Measurements from ENCODE around the gene TARS1. TPM values are rescaled to one million over a fixed set of nuclear protein-coding genes. Genes with fewer than 3 reads are reported as not detected.

The TARS1 gene
- total RNA-seq, 6 experiments from 2014 or later, result 163 to 199 (median 179) TPM

DNA sequence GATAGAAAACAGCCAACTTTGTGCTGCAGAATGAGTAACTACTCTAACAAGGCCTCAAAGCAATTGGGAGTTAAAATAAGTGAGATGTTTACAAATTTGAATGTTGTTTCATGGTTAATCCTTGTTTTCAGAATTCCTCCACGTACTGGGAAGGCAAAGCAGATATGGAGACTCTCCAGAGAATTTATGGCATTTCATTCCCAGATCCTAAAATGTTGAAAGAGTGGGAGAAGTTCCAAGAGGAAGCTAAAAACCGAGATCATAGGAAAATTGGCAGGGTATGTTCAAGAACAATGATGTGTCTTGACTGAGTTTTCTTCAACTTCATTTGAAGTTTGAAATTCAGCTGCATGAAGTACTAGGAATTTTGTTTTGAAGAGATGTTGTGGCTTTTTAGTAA, 16.4 kb downstream of the TARS1 start:
- no peak for DNase-seq
- Mint-ChIP-seq H3K4me3 (no peak overlapping the region), H3K4me1 (ENCODE audit: low read depth) (peaks cover 13% of the 10 kb centered on the region), H3K27ac (no peak overlapping the region; the same call in 1 of the 2 replicates), H3K27me3 (ENCODE audit: insufficient read depth) (peaks cover 2% of the 10 kb centered on the region; the same call in 1 of the 2 replicates), H3K9me3 (no peaks in the 10 kb centered on the region), H3K36me3 (ENCODE audit: low read depth) (peaks cover 49% of the 10 kb centered on the region)
- TF ChIP-seq, protein P1, sequence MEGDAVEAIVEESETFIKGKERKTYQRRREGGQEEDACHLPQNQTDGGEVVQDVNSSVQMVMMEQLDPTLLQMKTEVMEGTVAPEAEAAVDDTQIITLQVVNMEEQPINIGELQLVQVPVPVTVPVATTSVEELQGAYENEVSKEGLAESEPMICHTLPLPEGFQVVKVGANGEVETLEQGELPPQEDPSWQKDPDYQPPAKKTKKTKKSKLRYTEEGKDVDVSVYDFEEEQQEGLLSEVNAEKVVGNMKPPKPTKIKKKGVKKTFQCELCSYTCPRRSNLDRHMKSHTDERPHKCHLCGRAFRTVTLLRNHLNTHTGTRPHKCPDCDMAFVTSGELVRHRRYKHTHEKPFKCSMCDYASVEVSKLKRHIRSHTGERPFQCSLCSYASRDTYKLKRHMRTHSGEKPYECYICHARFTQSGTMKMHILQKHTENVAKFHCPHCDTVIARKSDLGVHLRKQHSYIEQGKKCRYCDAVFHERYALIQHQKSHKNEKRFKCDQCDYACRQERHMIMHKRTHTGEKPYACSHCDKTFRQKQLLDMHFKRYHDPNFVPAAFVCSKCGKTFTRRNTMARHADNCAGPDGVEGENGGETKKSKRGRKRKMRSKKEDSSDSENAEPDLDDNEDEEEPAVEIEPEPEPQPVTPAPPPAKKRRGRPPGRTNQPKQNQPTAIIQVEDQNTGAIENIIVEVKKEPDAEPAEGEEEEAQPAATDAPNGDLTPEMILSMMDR (IDR thresholded peaks at IDR 0.05), result no peak

DNA sequence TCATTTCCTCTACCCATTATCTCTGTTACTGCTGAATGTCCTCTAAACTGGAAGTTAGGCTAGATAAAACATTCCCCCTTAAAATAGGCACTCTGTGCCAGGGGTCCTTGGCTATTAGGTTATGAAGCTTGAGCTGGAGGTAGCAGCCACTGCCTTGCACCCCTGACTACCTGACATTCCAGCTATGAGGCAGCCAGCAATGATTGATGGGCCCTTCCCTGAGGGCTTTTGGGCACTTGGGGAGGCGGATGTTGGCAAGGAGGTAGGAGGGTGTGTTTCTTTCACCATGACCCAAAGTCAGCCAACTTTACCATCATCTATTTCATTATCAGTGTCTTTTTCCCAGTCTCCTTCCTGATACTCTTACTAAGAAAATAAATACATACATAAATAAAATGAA, 17.1 kb downstream of the TARS1 start:
- Mint-ChIP-seq H3K9me3 (no peaks in the 10 kb centered on the region), H3K36me3 (ENCODE audit: low read depth) (peaks cover 50% of the 10 kb centered on the region)

DNA sequence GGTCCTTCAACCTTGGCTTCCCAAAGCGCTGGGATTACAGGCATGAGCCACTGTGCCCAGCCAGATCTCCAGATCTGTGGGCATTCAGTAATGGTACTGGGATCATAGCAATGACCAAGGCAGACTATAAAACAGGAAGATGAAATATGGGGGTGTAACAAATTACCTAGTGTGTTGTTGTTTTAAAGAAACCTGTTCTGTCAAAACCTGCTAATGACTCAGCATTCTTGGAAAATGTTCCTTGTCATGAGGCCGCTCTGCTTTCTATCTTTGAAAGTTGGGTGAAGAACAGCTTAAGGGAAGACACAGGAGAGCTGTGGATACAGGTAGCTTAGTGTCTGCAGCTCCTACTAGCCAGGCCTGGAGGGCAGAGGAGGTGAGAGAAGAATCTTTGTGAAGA, 19.4 kb downstream of the TARS1 start:
- DNase-seq, result no peak
- Mint-ChIP-seq H3K27me3 (ENCODE audit: insufficient read depth) (no peaks in the 10 kb centered on the region), H3K27ac (peak overlapping the region; percentile 16; the same call in 1 of the 2 replicates), H3K9me3 (no peaks in the 10 kb centered on the region), H3K36me3 (ENCODE audit: low read depth) (peaks cover 54% of the 10 kb centered on the region), H3K4me1 (ENCODE audit: low read depth) (peaks cover 9% of the 10 kb centered on the region), H3K4me3 (no peak overlapping the region)
- TF ChIP-seq, protein P1 (IDR thresholded peaks at IDR 0.05), result no peak

More for the DNA sequence above, 17.1 kb downstream of the TARS1 start:
- DNase-seq, result no peak
- H3K27me3 Mint-ChIP-seq (ENCODE audit: insufficient read depth), result no peaks in the 10 kb centered on the region
- H3K27ac Mint-ChIP-seq, result no peak overlapping the region; the same call in 1 of the 2 replicates
- peaks cover 9% of the 10 kb centered on the region for H3K4me1 Mint-ChIP-seq (ENCODE audit: low read depth)
- no peak overlapping the region for H3K4me3 Mint-ChIP-seq
- TF ChIP-seq, protein P1 (IDR thresholded peaks at IDR 0.05), result no peak

DNA sequence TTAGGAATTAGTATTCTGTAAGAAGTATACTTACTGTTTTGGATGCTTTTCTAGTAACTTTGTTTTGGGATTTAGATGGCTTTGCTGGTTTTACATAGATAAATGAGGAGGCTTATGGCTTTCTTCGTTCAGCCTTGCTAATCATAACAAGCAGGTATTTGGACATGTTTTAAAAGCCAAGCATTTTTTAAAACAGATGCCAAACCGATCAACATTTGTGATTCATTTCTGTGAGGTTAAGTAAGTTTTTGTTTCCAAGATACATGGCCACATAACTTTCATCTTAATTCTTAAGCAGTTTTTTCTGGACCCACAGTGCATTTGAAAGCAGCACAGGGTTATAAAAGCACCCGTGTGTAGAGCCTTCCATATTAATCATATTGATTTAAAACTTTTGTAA, 21.7 kb downstream of the TARS1 start:
- TF ChIP-seq, protein P1 (IDR thresholded peaks at IDR 0.05), result no peak
- H3K4me3 Mint-ChIP-seq, result no peak overlapping the region
- no peak overlapping the region for H3K27ac Mint-ChIP-seq
- peaks cover 40% of the 10 kb centered on the region for H3K36me3 Mint-ChIP-seq (ENCODE audit: low read depth)
- no peaks in the 10 kb centered on the region for H3K27me3 Mint-ChIP-seq (ENCODE audit: insufficient read depth)
- H3K4me1 Mint-ChIP-seq (ENCODE audit: low read depth), result peaks cover 3% of the 10 kb centered on the region
- no peaks in the 10 kb centered on the region for H3K9me3 Mint-ChIP-seq
- DNase-seq, result no peak

DNA sequence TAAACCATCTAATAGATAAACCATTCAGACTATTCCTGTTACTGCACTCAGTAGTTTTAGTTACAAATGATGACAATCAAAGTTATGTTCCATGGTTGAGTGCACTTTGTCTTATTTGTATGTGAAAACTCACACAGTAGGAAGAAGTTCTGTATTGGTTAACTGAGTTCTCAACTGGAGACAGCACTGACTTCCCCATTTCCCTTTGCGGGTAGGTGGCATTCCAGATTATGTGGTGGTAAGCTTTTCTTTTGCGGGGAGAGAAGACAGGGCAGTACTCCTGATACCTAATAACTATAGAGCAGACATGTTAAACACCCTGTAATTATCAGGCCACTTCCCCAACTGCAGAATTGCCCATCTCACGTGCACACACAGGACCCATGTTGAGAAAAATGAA, 24.4 kb downstream of the TARS1 start:
- Mint-ChIP-seq H3K27ac (no peak overlapping the region), H3K36me3 (ENCODE audit: low read depth) (peaks cover 35% of the 10 kb centered on the region), H3K4me1 (ENCODE audit: low read depth) (peaks cover 1% of the 10 kb centered on the region; the same call in 1 of the 2 replicates), H3K27me3 (ENCODE audit: insufficient read depth) (no peaks in the 10 kb centered on the region), H3K9me3 (no peaks in the 10 kb centered on the region), H3K4me3 (no peak overlapping the region)
- TF ChIP-seq, protein P1 (IDR thresholded peaks at IDR 0.05), result no peak
- no peak for DNase-seq

Measured in HFFc6 (cell line).